Left lung (tissue), 10 donors: ENCODE data around the gene TFF2. TPM values are rescaled to one million over a fixed set of nuclear protein-coding genes. Genes with fewer than 3 reads are reported as not detected.
A peak's percentile ranks its signal among the peaks of the same experiment; 100 is the strongest.

Experiments
- ATAC-seq: fragments of 200-7000 bp; cut with Tn5 transposase; one replicate; pipeline ENCODE4 v1.9.1; 2020; ENCODE audit warnings: moderate library complexity
- DNase-seq, 4 donors: peaks; one replicate each; pipeline ENCODE4 v3.0.0-alpha.2; 2013 to 2020
- H3K27ac ChIP-seq, 2 donors: fragments of 200-600 bp; sonication (generic) in 1 of 2; one replicate each; pipeline versions ENCODE4 v1.5.0 to v1.8.0; 2020 to 2021
- H3K27me3 ChIP-seq, 2 donors: fragments of 200-600 bp; sonication (generic) in 1 of 2; one replicate each; pipeline versions ENCODE4 v1.5.0 to v1.8.0; 2020 to 2021
- H3K36me3 ChIP-seq, 2 donors: fragments of 200-600 bp; sonication (generic) in 1 of 2; one replicate each; pipeline versions ENCODE4 v1.5.0 to v1.8.0; 2020 to 2021
- H3K4me1 ChIP-seq, 2 donors: fragments of 200-600 bp; one replicate each; pipeline ENCODE4 v1.8.0; 2021
- H3K4me3 ChIP-seq, 2 donors: fragments of 200-600 bp; sonication (generic) in 1 of 2; one replicate each; pipeline versions ENCODE4 v1.5.0 to v1.8.0; 2020 to 2021; ENCODE audit warnings: mild to moderate bottlenecking in 1 of 2
- H3K9me3 ChIP-seq, 2 donors: fragments of 200-600 bp; sonication (generic) in 1 of 2; one replicate each; pipeline versions ENCODE4 v1.5.0 to v1.8.0; 2020 to 2021
- intact Hi-C, 2 donors: fragments of 100-400 bp; cut with DNase I; formaldehyde crosslinking; loops; one replicate each; pipeline versions ENCODE4 v1.11.2 to v1.14.2; 2022
- polyA plus RNA-seq, 6 donors: library from polyadenylated mRNA; unstranded; fragments of 120-200 nt; gene quantifications; one replicate each; pipeline ENCODE4 v1.2.1, GENCODE V29; 2013; ENCODE audit not compliant: insufficient read length in 6 of 6
- total RNA-seq, 2 donors: library from RNA; stranded (reverse); fragmentation: NEBNext Ultra II Directional; extraction: Animal tissue kit (Norgen Biotek cat#: 25700); gene quantifications; one replicate each; pipeline ENCODE4 v1.2.1, GENCODE V29; 2021
- TF ChIP-seq, protein P1 (sequence below), 2 donors: fragments of 200-600 bp; sonication (generic) in 1 of 2; IDR thresholded peaks; one replicate each; pipeline versions ENCODE4 v1.5.0 to v1.8.0; 2021; ENCODE audit warnings: antibody characterized with exemption in 2 of 2
- donor health status: DM: no; HTN: yes; CAD: no.
- donor health status: DM: no; HTN: no; CAD: no.

The TFF2 gene
- total and polyA plus RNA-seq, 8 donors, result not detected

DNA sequence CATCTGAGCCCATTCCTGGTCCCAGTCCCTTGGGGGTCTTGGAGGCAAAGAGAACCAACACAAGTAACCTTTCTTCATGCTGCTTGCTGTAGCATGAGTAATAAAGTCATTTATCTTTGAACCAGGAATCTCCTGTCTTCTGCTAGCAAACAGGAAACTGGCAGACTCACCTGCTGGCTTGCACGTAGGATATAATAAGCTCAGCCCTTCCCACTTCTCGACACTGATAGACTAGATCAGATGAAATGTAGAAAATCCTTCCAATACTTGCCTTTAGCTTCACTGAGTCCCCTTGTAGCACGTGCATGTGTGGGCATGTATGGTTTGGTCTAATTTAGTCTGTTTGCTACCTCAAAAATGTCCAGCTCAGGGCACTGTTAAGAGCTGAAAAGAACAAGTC is 6.5 kb upstream of the TFF2 start:
- DNase-seq, result peak in 1 of 4 donors; percentile 12
- H3K27me3 ChIP-seq, result peaks cover 0 to 3% of the 10 kb centered on the region in 2 donors
- TF ChIP-seq, protein P1, sequence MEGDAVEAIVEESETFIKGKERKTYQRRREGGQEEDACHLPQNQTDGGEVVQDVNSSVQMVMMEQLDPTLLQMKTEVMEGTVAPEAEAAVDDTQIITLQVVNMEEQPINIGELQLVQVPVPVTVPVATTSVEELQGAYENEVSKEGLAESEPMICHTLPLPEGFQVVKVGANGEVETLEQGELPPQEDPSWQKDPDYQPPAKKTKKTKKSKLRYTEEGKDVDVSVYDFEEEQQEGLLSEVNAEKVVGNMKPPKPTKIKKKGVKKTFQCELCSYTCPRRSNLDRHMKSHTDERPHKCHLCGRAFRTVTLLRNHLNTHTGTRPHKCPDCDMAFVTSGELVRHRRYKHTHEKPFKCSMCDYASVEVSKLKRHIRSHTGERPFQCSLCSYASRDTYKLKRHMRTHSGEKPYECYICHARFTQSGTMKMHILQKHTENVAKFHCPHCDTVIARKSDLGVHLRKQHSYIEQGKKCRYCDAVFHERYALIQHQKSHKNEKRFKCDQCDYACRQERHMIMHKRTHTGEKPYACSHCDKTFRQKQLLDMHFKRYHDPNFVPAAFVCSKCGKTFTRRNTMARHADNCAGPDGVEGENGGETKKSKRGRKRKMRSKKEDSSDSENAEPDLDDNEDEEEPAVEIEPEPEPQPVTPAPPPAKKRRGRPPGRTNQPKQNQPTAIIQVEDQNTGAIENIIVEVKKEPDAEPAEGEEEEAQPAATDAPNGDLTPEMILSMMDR (IDR thresholded peaks at IDR 0.05), result no peak
- no peak overlapping the region for H3K27ac ChIP-seq
- no peaks in the 10 kb centered on the region for H3K4me1 ChIP-seq
- no peak overlapping the region for H3K4me3 ChIP-seq
- intact Hi-C loops, result no loop called here
- no peaks in the 10 kb centered on the region for H3K36me3 ChIP-seq
- no peak for ATAC-seq
- H3K9me3 ChIP-seq, result peaks cover 0 to 18% of the 10 kb centered on the region in 2 donors

DNA sequence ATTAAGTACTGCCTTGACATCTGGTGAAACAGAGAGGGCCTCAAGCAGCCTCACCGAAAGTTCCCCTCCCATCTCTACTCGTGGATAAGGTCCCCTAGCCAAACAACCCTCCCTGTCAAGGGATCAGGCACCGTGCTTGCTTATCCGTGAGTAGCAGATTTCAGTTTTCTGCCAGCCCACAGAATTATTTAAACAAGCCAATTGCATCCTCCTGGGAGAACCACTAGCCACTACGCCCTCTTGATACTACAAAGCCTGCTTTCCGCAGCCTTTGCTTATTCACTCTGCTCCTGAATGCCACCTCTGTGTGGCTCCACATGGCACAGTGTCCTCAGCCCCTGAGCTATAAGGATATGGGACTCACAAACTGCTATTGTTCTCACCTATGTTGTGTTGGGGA is 5.9 kb upstream of the TFF2 start:
- TF ChIP-seq, protein P1 (IDR thresholded peaks at IDR 0.05), result no peak
- Histone ChIP-seq H3K4me3 (no peak overlapping the region), H3K36me3 (no peaks in the 10 kb centered on the region), H3K27ac (no peak overlapping the region), H3K27me3 (no peaks in the 10 kb centered on the region), H3K9me3 (peaks cover 0 to 18% of the 10 kb centered on the region in 2 donors), H3K4me1 (no peaks in the 10 kb centered on the region)
- no peak for ATAC-seq
- no peak for DNase-seq
- intact Hi-C loops, result no loop called here

GRCh38 chr21:42356046-42356445 is 5.3 kb upstream of the TFF2 start:
- TF ChIP-seq, protein P1 (IDR thresholded peaks at IDR 0.05), result no peak
- no peaks in the 10 kb centered on the region for H3K36me3 ChIP-seq
- H3K4me1 ChIP-seq, result no peaks in the 10 kb centered on the region
- intact Hi-C loops, result no loop called here
- H3K27ac ChIP-seq, result no peak overlapping the region
- DNase-seq (no peak), ATAC-seq (no peak)
- H3K9me3 ChIP-seq, result peaks cover 0 to 18% of the 10 kb centered on the region in 2 donors
- H3K4me3 ChIP-seq, result no peak overlapping the region
- H3K27me3 ChIP-seq, result no peaks in the 10 kb centered on the region

DNA sequence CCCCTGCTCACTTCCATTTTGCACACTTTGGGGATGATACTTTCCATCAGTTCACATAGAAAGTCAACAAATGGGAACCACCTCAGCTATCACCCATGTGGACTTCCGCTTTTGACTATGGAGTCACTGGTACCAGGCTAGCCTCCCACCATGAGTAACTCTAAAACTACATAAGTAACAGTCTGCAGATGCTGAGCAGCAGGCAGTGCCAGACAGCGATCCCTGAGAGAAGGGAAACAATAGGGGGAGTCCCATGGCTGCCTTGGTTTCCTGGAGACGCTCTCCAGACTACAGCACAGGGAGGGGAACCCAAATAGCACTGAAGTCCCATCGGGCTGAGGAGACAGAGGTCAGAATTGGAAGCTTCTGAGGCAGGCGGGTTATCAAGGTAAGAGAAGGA is 2.8 kb upstream of the TFF2 start:
- Histone ChIP-seq H3K4me3 (no peak overlapping the region), H3K27me3 (no peaks in the 10 kb centered on the region), H3K4me1 (no peaks in the 10 kb centered on the region), H3K27ac (no peak overlapping the region), H3K36me3 (no peaks in the 10 kb centered on the region), H3K9me3 (peaks cover 0 to 16% of the 10 kb centered on the region in 2 donors)
- no peak for DNase-seq
- no peak for ATAC-seq
- TF ChIP-seq, protein P1 (IDR thresholded peaks at IDR 0.05), result no peak
- intact Hi-C loops, result no loop called here

GRCh38 chr21:42352441-42353095 is 1.8 kb upstream of the TFF2 start:
- Histone ChIP-seq H3K9me3 (peaks cover 0 to 16% of the 10 kb centered on the region in 2 donors), H3K27me3 (peaks cover 0 to 2% of the 10 kb centered on the region in 2 donors), H3K4me1 (no peaks in the 10 kb centered on the region), H3K4me3 (no peak overlapping the region), H3K27ac (no peak overlapping the region), H3K36me3 (no peaks in the 10 kb centered on the region)
- TF ChIP-seq, protein P1 (IDR thresholded peaks at IDR 0.05), result no peak
- intact Hi-C loops, result no loop called here
- ATAC-seq, result no peak
- DNase-seq, result no peak
